GM13977 (cell line): ENCODE results near the gene SLC39A5.

Experiments used
- DNase-seq: peaks from one replicate; pipeline ENCODE4 v3.0.0; 2012; ENCODE audit warnings: low spot score
- in situ Hi-C: fragments of 300-500 bp; cut with MboI; formaldehyde crosslinking; loops from one replicate; pipeline ENCODE4 v1.12.0; 2022; ENCODE audit warnings: low sequenced_read_pairs, low pct_unique_long_range_greater_than_20kb, mixed read lengths, inconsistent platforms; ENCODE audit not compliant: unreplicated experiment
- TF ChIP-seq, protein P1 (sequence below): IDR thresholded peaks from 2 replicates; pipeline ENCODE4 v1.5.1; 2012; ENCODE audit warnings: mild to moderate bottlenecking, control low read depth; ENCODE audit not compliant: insufficient read depth; ENCODE audit errors: extremely low read depth, missing control alignments

The SLC39A5 gene

GRCh38 chr12:56242986-56243385, 13.1 kb downstream of the SLC39A5 start:
- TF ChIP-seq, protein P1, sequence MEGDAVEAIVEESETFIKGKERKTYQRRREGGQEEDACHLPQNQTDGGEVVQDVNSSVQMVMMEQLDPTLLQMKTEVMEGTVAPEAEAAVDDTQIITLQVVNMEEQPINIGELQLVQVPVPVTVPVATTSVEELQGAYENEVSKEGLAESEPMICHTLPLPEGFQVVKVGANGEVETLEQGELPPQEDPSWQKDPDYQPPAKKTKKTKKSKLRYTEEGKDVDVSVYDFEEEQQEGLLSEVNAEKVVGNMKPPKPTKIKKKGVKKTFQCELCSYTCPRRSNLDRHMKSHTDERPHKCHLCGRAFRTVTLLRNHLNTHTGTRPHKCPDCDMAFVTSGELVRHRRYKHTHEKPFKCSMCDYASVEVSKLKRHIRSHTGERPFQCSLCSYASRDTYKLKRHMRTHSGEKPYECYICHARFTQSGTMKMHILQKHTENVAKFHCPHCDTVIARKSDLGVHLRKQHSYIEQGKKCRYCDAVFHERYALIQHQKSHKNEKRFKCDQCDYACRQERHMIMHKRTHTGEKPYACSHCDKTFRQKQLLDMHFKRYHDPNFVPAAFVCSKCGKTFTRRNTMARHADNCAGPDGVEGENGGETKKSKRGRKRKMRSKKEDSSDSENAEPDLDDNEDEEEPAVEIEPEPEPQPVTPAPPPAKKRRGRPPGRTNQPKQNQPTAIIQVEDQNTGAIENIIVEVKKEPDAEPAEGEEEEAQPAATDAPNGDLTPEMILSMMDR = no peak
- in situ Hi-C loops = no loop called here
- DNase-seq = no peak

DNA sequence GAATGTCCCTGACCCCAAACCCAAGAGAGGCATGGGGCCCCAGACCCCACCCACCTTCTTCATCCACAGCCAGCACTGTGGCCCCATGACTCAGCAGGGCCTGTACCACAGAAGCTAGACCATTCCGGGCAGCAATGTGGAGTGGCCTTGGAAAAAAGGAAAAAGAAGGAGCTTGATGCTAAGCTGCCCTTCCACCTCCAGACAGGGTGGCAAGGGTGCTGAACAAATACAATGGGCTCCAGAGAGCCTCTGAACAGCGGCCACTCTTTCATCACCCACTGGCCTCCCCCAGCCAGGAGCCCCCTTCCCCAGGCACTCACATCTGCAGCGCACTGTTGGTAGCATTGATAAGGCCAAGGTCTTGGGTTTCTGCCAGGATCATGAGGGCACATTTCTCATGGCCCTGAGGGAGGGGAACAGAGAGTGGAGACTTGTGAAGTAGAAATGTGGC, 13.9 kb downstream of the SLC39A5 start:
- TF ChIP-seq, protein P1 = no peak
- DNase-seq = no peak
- in situ Hi-C loops = no loop called here

DNA sequence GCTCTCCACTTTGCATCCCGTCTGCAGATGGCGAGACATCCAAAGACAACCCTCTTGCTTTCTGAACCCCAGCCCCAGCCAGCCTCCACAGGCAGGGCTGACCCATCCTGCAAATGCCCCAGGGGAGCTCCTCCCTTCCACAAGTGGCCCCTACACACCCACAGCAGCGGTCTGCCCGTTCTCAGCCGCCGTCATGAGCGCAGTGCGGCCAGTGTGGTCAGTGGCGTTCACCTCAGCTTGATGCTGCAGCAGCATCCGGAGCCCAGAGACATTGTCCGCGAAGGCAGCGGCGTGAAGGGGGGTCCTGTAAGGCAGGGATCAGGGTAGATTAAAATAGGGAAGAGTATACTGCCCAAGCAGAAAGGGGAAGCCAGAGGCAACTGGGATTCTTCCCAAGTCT, 14.6 kb downstream of the SLC39A5 start:
- DNase-seq = no peak
- in situ Hi-C loops = no loop called here
- TF ChIP-seq, protein P1 = no peak

DNA sequence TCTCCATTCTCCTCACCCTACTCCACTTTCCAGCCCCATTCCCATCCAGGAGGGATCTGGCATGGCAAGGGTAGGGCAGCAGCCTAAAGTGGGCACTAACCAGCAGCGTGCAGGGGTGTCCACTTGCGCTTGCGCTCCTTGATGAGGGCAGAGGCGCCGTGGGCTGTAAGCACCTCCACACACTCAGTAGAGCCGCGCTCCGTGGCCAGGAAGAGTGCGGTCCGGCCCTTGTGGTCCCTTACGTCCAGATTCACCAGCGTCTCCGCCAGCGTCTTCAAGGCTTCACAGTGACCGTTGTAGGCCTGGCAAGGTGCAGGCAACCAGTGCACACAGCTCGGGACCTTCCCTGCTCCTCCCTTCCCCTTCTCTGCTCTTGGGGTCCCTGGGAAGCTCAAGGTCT, 18.1 kb downstream of the SLC39A5 start:
- TF ChIP-seq, protein P1 = no peak
- DNase-seq = no peak
- in situ Hi-C loops = no loop called here

DNA sequence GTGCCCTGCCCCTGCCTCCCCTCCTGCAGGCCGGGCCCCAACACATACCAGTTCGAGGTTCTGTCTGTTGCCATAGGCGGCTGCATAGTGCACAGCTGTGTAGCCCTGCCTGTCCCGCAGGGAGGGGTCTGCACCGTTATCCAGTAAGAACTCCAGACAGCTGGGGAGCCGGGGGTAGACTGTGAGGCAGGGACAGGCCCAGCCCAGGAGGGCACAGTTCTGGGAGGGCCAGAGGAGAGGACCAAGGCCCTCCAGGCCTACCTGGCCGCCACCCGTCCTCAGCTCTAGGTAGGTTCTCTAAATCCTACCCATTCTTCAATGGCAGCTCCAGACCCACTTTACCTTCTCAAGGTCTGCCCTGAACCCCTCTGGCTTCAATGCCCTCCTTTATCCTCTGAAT, 18.9 kb downstream of the SLC39A5 start:
- DNase-seq = no peak
- in situ Hi-C loops = no loop called here
- TF ChIP-seq, protein P1 = no peak

GRCh38 chr12:56252649-56253048, 22.8 kb downstream of the SLC39A5 start:
- in situ Hi-C loops = no loop called here
- DNase-seq = no peak
- TF ChIP-seq, protein P1 = no peak

- DNase-seq = no peak
- in situ Hi-C loops = no loop called here
- TF ChIP-seq, protein P1 = no peak
These were observed 23.2 kb downstream of the SLC39A5 start for GRCh38 chr12:56253091-56253490.
